GM12878 (cell line): ENCODE data around the gene UNC45B. TPM values are rescaled to one million over a fixed set of nuclear protein-coding genes. Genes with fewer than 3 reads are reported as not detected.

Source experiments
- BHLHE40 ChIP-seq, 2 experiments: fragments of 450-650 bp in 1 of 2; IDR thresholded peaks; 2 replicates each; pipeline ENCODE4 v1.6.1; 2011 to 2017; ENCODE audit warnings: low read depth in 2 of 2, borderline replicate concordance in 1 of 2, improper control_type of control experiment in 1 of 2, low read length in 1 of 2, mild to moderate bottlenecking in 1 of 2
- CHD1 ChIP-seq: IDR thresholded peaks from 2 replicates; pipeline ENCODE4 v1.6.1; 2012; ENCODE audit warnings: low read depth, low read length, improper control_type of control experiment
- CHD4 ChIP-seq: fragments of 200-600 bp; sonication (generic); IDR thresholded peaks from 2 replicates; pipeline ENCODE4 v1.6.1; 2016; ENCODE audit warnings: mild to moderate bottlenecking
- FOS ChIP-seq: IDR thresholded peaks from 3 replicates; pipeline ENCODE4 v1.6.1; 2011; ENCODE audit warnings: borderline replicate concordance; ENCODE audit not compliant: insufficient read length; ENCODE audit errors: extremely low read depth
- FOXK2 ChIP-seq: fragments of 450-650 bp; IDR thresholded peaks from 2 replicates; pipeline ENCODE4 v1.6.1; 2017; ENCODE audit warnings: mild to moderate bottlenecking, moderate library complexity
- FOXM1 ChIP-seq: IDR thresholded peaks from 2 replicates; pipeline ENCODE4 v1.6.1; 2012; ENCODE audit warnings: low read depth, mild to moderate bottlenecking, inconsistent platforms, low read length, moderate library complexity
- HCFC1 ChIP-seq: fragments of 150-350 bp; IDR thresholded peaks from 2 replicates; pipeline ENCODE4 v1.6.1; 2014; ENCODE audit warnings: low read length
- HDGF ChIP-seq: fragments of 450-650 bp; IDR thresholded peaks from 2 replicates; pipeline ENCODE4 v1.6.1; 2016; ENCODE audit warnings: antibody characterized with exemption
- IRF4 ChIP-seq: IDR thresholded peaks from 2 replicates; pipeline ENCODE4 v1.6.1; 2011; ENCODE audit warnings: low read depth, low read length
- KAT2A ChIP-seq: conservative IDR thresholded peaks from 2 replicates; pipeline ENCODE4 v1.6.1; 2011; ENCODE audit warnings: low read depth, low read length; ENCODE audit not compliant: control insufficient read depth
- LARP7 ChIP-seq: fragments of 450-650 bp; IDR thresholded peaks from 2 replicates; pipeline ENCODE4 v1.6.1; 2017; ENCODE audit warnings: mild to moderate bottlenecking
- MEF2A ChIP-seq: IDR thresholded peaks from 2 replicates; pipeline ENCODE4 v1.6.1; 2011; ENCODE audit warnings: low read depth, mild to moderate bottlenecking, low read length, moderate library complexity; ENCODE audit not compliant: insufficient read depth
- MYB ChIP-seq: fragments of 150-350 bp; IDR thresholded peaks from 2 replicates; pipeline ENCODE4 v1.6.1; 2014; ENCODE audit warnings: mild to moderate bottlenecking, low read depth, low read length, borderline replicate concordance
- NR2C2 ChIP-seq: IDR thresholded peaks from 2 replicates; pipeline ENCODE4 v1.6.1; 2011; ENCODE audit warnings: borderline replicate concordance, low read depth; ENCODE audit not compliant: control insufficient read depth, insufficient read length
- NR2F1 ChIP-seq: fragments of 450-650 bp; conservative IDR thresholded peaks from 2 replicates; pipeline ENCODE4 v1.6.1; 2017; ENCODE audit warnings: mild to moderate bottlenecking
- PAX5 ChIP-seq: IDR thresholded peaks from 2 replicates; pipeline ENCODE4 v1.6.1; 2011; ENCODE audit warnings: low read depth, low read length, borderline replicate concordance
- PBX3 ChIP-seq: IDR thresholded peaks from 2 replicates; pipeline ENCODE4 v1.6.1; 2011; ENCODE audit warnings: mild to moderate bottlenecking, low read depth, low read length, moderate library complexity; ENCODE audit not compliant: insufficient replicate concordance
- POLR2A ChIP-seq: IDR thresholded peaks from 2 replicates; pipeline ENCODE4 v1.6.1; 2011; ENCODE audit warnings: low read depth, mild to moderate bottlenecking, low read length
- SIX5 ChIP-seq: IDR thresholded peaks from 2 replicates; pipeline ENCODE4 v1.6.1; 2011; ENCODE audit warnings: mild to moderate bottlenecking, low read depth, low read length, moderate library complexity; ENCODE audit not compliant: severe bottlenecking
- SMAD5 ChIP-seq: IDR thresholded peaks from 2 replicates; pipeline ENCODE4 v1.6.1; 2016; ENCODE audit warnings: antibody characterized with exemption, low read depth
- SMARCA5 ChIP-seq: fragments of 450-650 bp; IDR thresholded peaks from 2 replicates; pipeline ENCODE4 v1.6.1; 2017; ENCODE audit warnings: mild to moderate bottlenecking
- SMC3 ChIP-seq: IDR thresholded peaks from 2 replicates; pipeline ENCODE4 v1.6.1; 2011; ENCODE audit warnings: low read length, improper control_type of control experiment, borderline replicate concordance
- SP1 ChIP-seq: IDR thresholded peaks from one replicate; pipeline ENCODE4 v1.6.1; 2011; ENCODE audit warnings: low read depth, low read length
- SPI1 ChIP-seq: IDR thresholded peaks from 2 replicates; pipeline ENCODE4 v1.6.1; 2011; ENCODE audit warnings: low read depth, mild to moderate bottlenecking, low read length, moderate library complexity, borderline replicate concordance; ENCODE audit not compliant: insufficient read depth
- STAT1 ChIP-seq: fragments of 450-650 bp; conservative IDR thresholded peaks from 2 replicates; pipeline ENCODE4 v1.6.1; 2014; ENCODE audit warnings: antibody characterized with exemption, mild to moderate bottlenecking
- STAT3 ChIP-seq: IDR thresholded peaks from 2 replicates; pipeline ENCODE4 v1.6.1; 2011; ENCODE audit warnings: low read depth, low read length, improper control_type of control experiment
- ZBED1 ChIP-seq: IDR thresholded peaks from 2 replicates; pipeline ENCODE4 v1.6.1; 2016; ENCODE audit warnings: borderline replicate concordance
- ZNF622 ChIP-seq: fragments of 450-650 bp; IDR thresholded peaks from 2 replicates; pipeline ENCODE4 v1.6.1; 2017; ENCODE audit warnings: mild to moderate bottlenecking, inconsistent platforms
- ZZZ3 ChIP-seq: IDR thresholded peaks from 2 replicates; pipeline ENCODE4 v1.6.1; 2011; ENCODE audit warnings: low read depth; ENCODE audit not compliant: control insufficient read depth, insufficient read length
- polyA plus RNA-seq, 11 experiments: library from polyadenylated mRNA; depleted of rRNA in 4 of 11; unstranded in 6 of 11; stranded (reverse) in 5 of 11; fragments of >200 nt; fragmentation: Nextera tagmentation in 4 of 11; fragmentation: Illumina TruSeq in 1 of 11; extraction: Ambion mirVana in 4 of 11; extraction: Trizol in 1 of 11; gene quantifications; 1 replicate in 1 of 11; 2 replicates in 10 of 11; pipeline versions ENCODE4 v1.2.1 to v1.2.3, GENCODE V29; 2011 to 2016; ENCODE audit warnings: inconsistent platforms in 2 of 11, missing spikeins in 2 of 11, low read depth in 1 of 11
- total RNA-seq, 4 experiments: library from RNA; depleted of rRNA in 3 of 4; stranded (reverse); fragments of >200 nt in 3 of 4; fragmentation: Illumina TruSeq in 1 of 4; extraction: Trizol in 1 of 4; gene quantifications; 2 replicates each; pipeline versions ENCODE4 v1.2.1 to v1.2.3, GENCODE V29; 2013 to 2021
- TF ChIP-seq, protein P1 (sequence below): fragments of 450-650 bp; IDR thresholded peaks from 2 replicates; pipeline ENCODE4 v1.6.1; 2017; ENCODE audit warnings: borderline replicate concordance
- TF ChIP-seq, protein P2 (sequence below): IDR thresholded peaks from 2 replicates; pipeline ENCODE4 v1.6.1; 2012; ENCODE audit warnings: low read depth, low read length, improper control_type of control experiment

Gene UNC45B
- total and polyA plus RNA-seq, 10 of the 15 experiments (the other 5 are each of a cell fraction or from before 2014, with no cell fraction given) = 0.03 TPM; not detected in 9

- TF ChIP-seq SPI1 (no peak), SIX5 (no peak), NR2C2 (no peak), IRF4 (0 out of 2 replicates have a peak, but pooled peaks have one; percentile 17), STAT3 (no peak), PAX5 (no peak), MYB (no peak), NR2F1 (0 out of 2 replicates have a peak, but pooled peaks have one; percentile 14), SMC3 (peak; percentile 43; the same call in 1 of the 2 replicates), HCFC1 (peak; percentile 74), POLR2A (peak; percentile 90), CHD4 (no peak), KAT2A (no peak), SP1 (peak; percentile 63), MEF2A (0 out of 2 replicates have a peak, but pooled peaks have one; percentile 15), CHD1 (no peak), HDGF (no peak), FOS (no peak), ZBED1 (no peak), FOXK2 (no peak), STAT1 (no peak), ZZZ3 (no peak), PBX3 (no peak), LARP7 (peak; percentile 84), SMARCA5 (peak; percentile 94), FOXM1 (no peak), ZNF622 (no peak), BHLHE40 (IDR thresholded peaks at IDR 0.05; ENCODE audit: borderline replicate concordance in 1 of 2, low read depth in 2 of 2, low read length in 1 of 2) (peak; percentile 67 to 81; a peak in 3 of 4 replicates), SMAD5 (0 out of 2 replicates have a peak, but pooled peaks have one; percentile 28)
- TF ChIP-seq, protein P1, sequence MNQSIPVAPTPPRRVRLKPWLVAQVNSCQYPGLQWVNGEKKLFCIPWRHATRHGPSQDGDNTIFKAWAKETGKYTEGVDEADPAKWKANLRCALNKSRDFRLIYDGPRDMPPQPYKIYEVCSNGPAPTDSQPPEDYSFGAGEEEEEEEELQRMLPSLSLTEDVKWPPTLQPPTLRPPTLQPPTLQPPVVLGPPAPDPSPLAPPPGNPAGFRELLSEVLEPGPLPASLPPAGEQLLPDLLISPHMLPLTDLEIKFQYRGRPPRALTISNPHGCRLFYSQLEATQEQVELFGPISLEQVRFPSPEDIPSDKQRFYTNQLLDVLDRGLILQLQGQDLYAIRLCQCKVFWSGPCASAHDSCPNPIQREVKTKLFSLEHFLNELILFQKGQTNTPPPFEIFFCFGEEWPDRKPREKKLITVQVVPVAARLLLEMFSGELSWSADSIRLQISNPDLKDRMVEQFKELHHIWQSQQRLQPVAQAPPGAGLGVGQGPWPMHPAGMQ = no peak
- TF ChIP-seq, protein P2, sequence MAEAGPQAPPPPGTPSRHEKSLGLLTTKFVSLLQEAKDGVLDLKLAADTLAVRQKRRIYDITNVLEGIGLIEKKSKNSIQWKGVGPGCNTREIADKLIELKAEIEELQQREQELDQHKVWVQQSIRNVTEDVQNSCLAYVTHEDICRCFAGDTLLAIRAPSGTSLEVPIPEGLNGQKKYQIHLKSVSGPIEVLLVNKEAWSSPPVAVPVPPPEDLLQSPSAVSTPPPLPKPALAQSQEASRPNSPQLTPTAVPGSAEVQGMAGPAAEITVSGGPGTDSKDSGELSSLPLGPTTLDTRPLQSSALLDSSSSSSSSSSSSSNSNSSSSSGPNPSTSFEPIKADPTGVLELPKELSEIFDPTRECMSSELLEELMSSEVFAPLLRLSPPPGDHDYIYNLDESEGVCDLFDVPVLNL = no peak
Observed at GRCh38 chr17:35141681-35142466, 5.7 kb upstream of the UNC45B start, which contains the start of gene NLE1 (continued).
